ENCODE results near the gene CHRM1.
A peak's percentile ranks its signal among the peaks of the same experiment; 100 is the strongest.

The CHRM1 gene

DNA sequence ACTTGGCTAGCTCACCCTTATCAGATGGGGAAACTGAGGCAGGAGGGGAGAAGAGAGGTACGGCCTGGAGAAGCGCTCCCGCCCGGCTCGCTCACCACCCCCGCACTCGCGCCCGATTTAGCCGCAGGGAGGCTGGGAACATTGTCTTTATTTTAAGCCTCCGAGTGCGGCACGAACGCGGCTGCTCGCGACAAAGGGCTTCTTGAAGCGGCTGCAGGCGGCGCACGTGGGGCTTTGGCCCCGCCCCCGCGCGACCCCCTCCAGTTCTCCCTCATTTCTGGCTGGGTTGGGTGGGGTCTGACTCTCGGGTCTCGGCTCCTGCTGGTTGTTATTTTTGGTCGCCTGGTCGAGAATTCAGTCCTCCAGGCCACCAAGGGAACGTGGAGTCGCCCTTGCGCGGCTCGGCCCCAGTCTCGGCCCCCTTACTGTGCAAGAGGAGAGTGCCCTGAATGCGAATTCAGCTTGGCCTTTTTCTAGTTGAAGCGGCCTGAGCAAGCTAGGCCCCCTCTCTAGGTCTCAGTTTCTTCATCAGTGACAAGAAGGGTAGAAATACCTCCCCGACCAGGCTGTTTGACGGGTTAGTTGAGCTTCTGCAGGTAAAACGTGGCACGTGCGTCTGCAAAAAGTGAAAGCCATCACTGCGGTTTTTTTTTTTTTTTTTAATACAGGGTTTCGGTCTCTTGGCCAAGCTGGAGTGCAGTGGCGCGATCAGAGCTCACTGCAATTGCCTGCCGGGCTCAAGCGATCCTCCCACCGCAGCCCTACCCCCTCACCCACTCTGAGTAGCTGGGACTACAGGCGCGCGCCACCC, 2.6 kb upstream of the CHRM1 start:
- no peak for DNase-seq (ENCODE audit: insufficient read length)
- no peak for TF ChIP-seq POLR2A (IDR thresholded peaks at IDR 0.05; ENCODE audit: low read depth, low read length)
- TF ChIP-seq TAF1 (IDR thresholded peaks at IDR 0.05; ENCODE audit: borderline replicate concordance, low read depth, low read length) = no peak
- TF ChIP-seq POLR2AphosphoS5 (IDR thresholded peaks at IDR 0.05; ENCODE audit: low read depth, low read length) = no peak
- FAIRE-seq = no peak

GRCh38 chr11:62922653-62923431, 1.7 kb upstream of the CHRM1 start:
- DNase-seq (ENCODE audit: insufficient read length) (no peak), FAIRE-seq (no peak)
- TF ChIP-seq POLR2AphosphoS5 (IDR thresholded peaks at IDR 0.05; ENCODE audit: low read depth, low read length) = no peak
- TF ChIP-seq POLR2A (IDR thresholded peaks at IDR 0.05; ENCODE audit: low read depth, low read length) = no peak
- TF ChIP-seq TAF1 (IDR thresholded peaks at IDR 0.05; ENCODE audit: borderline replicate concordance, low read depth, low read length) = no peak

DNA sequence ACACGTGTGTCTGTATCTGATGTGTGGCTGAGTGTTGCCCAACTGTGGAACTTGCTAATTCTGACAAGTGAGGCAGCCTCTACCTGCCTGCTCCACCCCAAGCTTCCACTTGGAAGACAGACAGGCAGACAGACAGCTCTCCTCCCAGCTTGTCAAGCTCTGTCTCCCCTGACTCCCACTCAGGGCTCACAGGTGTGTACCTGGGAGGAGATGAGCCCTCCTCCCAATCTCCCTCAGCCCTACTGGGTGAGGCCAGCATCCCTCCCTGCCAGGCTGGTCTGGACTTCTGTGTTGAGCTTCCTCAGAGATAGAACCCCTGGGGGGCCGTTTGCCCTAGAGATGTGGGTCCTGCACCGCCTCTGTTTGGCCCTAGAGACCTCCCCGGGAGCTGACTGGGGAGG, 1.0 kb upstream of the CHRM1 start:
- TF ChIP-seq POLR2AphosphoS5 (IDR thresholded peaks at IDR 0.05; ENCODE audit: low read depth, low read length) (no peak), TAF1 (IDR thresholded peaks at IDR 0.05; ENCODE audit: borderline replicate concordance, low read depth, low read length) (no peak), POLR2A (IDR thresholded peaks at IDR 0.05; ENCODE audit: low read depth, low read length) (no peak)
- FAIRE-seq = no peak
- DNase-seq (ENCODE audit: insufficient read length) = no peak

- TF ChIP-seq TAF1 (IDR thresholded peaks at IDR 0.05; ENCODE audit: borderline replicate concordance, low read depth, low read length) = no peak
- no peak for TF ChIP-seq POLR2A (IDR thresholded peaks at IDR 0.05; ENCODE audit: low read depth, low read length)
- FAIRE-seq = peak; percentile 46
- no peak for DNase-seq (ENCODE audit: insufficient read length)
Measured at GRCh38 chr11:62921573-62922188, 518 bp upstream of the CHRM1 start.

GRCh38 chr11:62919898-62920640, 1.1 kb downstream of the CHRM1 start:
- no peak for DNase-seq (ENCODE audit: insufficient read length)

GRCh38 chr11:62919476-62919875, 1.7 kb downstream of the CHRM1 start:
- TF ChIP-seq TAF1 (IDR thresholded peaks at IDR 0.05; ENCODE audit: borderline replicate concordance, low read depth, low read length) (no peak), POLR2AphosphoS5 (IDR thresholded peaks at IDR 0.05; ENCODE audit: low read depth, low read length) (no peak), POLR2A (IDR thresholded peaks at IDR 0.05; ENCODE audit: low read depth, low read length) (no peak)
- DNase-seq (ENCODE audit: insufficient read length) (no peak), FAIRE-seq (no peak)

More at GRCh38 chr11:62919898-62920640, 1.1 kb downstream of the CHRM1 start:
- no peak for TF ChIP-seq POLR2A (IDR thresholded peaks at IDR 0.05; ENCODE audit: low read depth, low read length)
- no peak for FAIRE-seq

GRCh38 chr11:62918531-62918930, 2.6 kb downstream of the CHRM1 start:
- TF ChIP-seq POLR2AphosphoS5 (IDR thresholded peaks at IDR 0.05; ENCODE audit: low read depth, low read length) (no peak), TAF1 (IDR thresholded peaks at IDR 0.05; ENCODE audit: borderline replicate concordance, low read depth, low read length) (no peak), POLR2A (IDR thresholded peaks at IDR 0.05; ENCODE audit: low read depth, low read length) (no peak)
- FAIRE-seq = no peak
- DNase-seq (ENCODE audit: insufficient read length) = no peak

- DNase-seq (ENCODE audit: insufficient read length) (no peak), FAIRE-seq (no peak)
- TF ChIP-seq POLR2A (IDR thresholded peaks at IDR 0.05; ENCODE audit: low read depth, low read length) (no peak), TAF1 (IDR thresholded peaks at IDR 0.05; ENCODE audit: borderline replicate concordance, low read depth, low read length) (no peak), POLR2AphosphoS5 (IDR thresholded peaks at IDR 0.05; ENCODE audit: low read depth, low read length) (no peak)
Measured at GRCh38 chr11:62917906-62918502, 3.2 kb downstream of the CHRM1 start.

DNA sequence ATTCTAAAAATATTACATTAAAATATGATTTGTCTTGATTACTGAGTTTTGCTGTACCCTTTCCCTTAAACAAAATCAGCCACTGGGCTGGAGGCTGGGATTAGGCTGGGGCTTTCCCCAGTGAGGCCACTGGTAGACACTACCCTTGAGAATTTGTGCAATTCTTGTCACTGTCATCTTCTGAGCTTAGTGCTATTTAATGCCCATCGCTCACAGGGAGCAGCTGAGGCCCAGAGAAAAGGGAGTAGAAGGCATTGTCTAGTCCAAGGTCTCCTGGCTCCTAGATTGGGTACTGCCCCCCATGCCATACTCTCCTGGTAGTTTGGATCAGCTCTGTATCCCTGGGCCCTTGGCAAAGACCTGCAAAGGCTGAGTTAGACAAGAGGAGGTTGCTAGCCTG, 6.7 kb downstream of the CHRM1 start:
- TF ChIP-seq TAF1 (IDR thresholded peaks at IDR 0.05; ENCODE audit: borderline replicate concordance, low read depth, low read length) (no peak), POLR2AphosphoS5 (IDR thresholded peaks at IDR 0.05; ENCODE audit: low read depth, low read length) (no peak), POLR2A (IDR thresholded peaks at IDR 0.05; ENCODE audit: low read depth, low read length) (no peak)
- DNase-seq (ENCODE audit: insufficient read length) (no peak), FAIRE-seq (no peak)

GRCh38 chr11:62912268-62912667, 8.9 kb downstream of the CHRM1 start:
- TF ChIP-seq TAF1 (IDR thresholded peaks at IDR 0.05; ENCODE audit: borderline replicate concordance, low read depth, low read length) (no peak), POLR2AphosphoS5 (IDR thresholded peaks at IDR 0.05; ENCODE audit: low read depth, low read length) (no peak)
- no peak for FAIRE-seq

More at GRCh38 chr11:62912268-62912667, 8.9 kb downstream of the CHRM1 start:
- DNase-seq (ENCODE audit: insufficient read length) = no peak

Data from GM12892 (cell line).